GM19452 (cell line): ENCODE results near the gene BRSK2.
"Not testable (repeated sequence)": the region's sequence is repeated elsewhere in the genome, so short reads cannot be mapped to it uniquely, and the experiment has no call there.

Experiments used
- ATAC-seq: cut with Tn5 transposase; IDR thresholded peaks from one replicate; pipeline ENCODE4 v1.9.1; 2021; ENCODE audit not compliant: unreplicated experiment

Gene BRSK2

GRCh38 chr11:1433568-1433967 is 43.8 kb downstream of the BRSK2 start:
- no peak for ATAC-seq

GRCh38 chr11:1433977-1434640 is 44.4 kb downstream of the BRSK2 start:
- no peak for ATAC-seq

GRCh38 chr11:1435479-1435819 is 45.7 kb downstream of the BRSK2 start:
- ATAC-seq: not testable (repeated sequence)

GRCh38 chr11:1435820-1436467 is 46.2 kb downstream of the BRSK2 start:
- no peak for ATAC-seq

- ATAC-seq: no peak
Observed at GRCh38 chr11:1436468-1437039, 46.8 kb downstream of the BRSK2 start.

- no peak for ATAC-seq
Observed at GRCh38 chr11:1437500-1437899, 47.8 kb downstream of the BRSK2 start.

- no peak for ATAC-seq
Observed at GRCh38 chr11:1438261-1438966, 48.7 kb downstream of the BRSK2 start.

GRCh38 chr11:1438967-1439330 is 49.2 kb downstream of the BRSK2 start:
- ATAC-seq: no peak

GRCh38 chr11:1439341-1439740 is 49.6 kb downstream of the BRSK2 start:
- no peak for ATAC-seq

- no peak for ATAC-seq
Observed at GRCh38 chr11:1440066-1440465, 50.3 kb downstream of the BRSK2 start.

- ATAC-seq: no peak
Observed at GRCh38 chr11:1440496-1440895, 50.8 kb downstream of the BRSK2 start.

GRCh38 chr11:1442163-1442562 is 52.4 kb downstream of the BRSK2 start:
- ATAC-seq: no peak

- ATAC-seq: no peak
Observed at GRCh38 chr11:1442807-1443366, 53.2 kb downstream of the BRSK2 start.

GRCh38 chr11:1443737-1444136 is 54.0 kb downstream of the BRSK2 start:
- ATAC-seq: no peak

GRCh38 chr11:1444321-1444720 is 54.6 kb downstream of the BRSK2 start:
- ATAC-seq: no peak

GRCh38 chr11:1444823-1445422 is 55.2 kb downstream of the BRSK2 start:
- ATAC-seq: no peak

GRCh38 chr11:1445741-1446445 is 56.2 kb downstream of the BRSK2 start:
- no peak for ATAC-seq

- no peak for ATAC-seq
Observed at GRCh38 chr11:1446623-1447022, 56.9 kb downstream of the BRSK2 start.

GRCh38 chr11:1447845-1448825 is 58.4 kb downstream of the BRSK2 start:
- ATAC-seq: no peak

- ATAC-seq: no peak
Observed at GRCh38 chr11:1448882-1449281, 59.1 kb downstream of the BRSK2 start.
